SK-N-SH (cell line): ENCODE data around the gene HSD11B2. TPM values are rescaled to one million over a fixed set of nuclear protein-coding genes. Genes with fewer than 3 reads are reported as not detected.

ENCODE experiments used
- CTCF ChIA-PET: fragments of 300-600, 350-600 bp; formaldehyde crosslinking; extraction: SDS; loops from one replicate; lab custom pipeline; 2021; lab: Yijun Ruan, JAX
- POLR2A ChIA-PET: fragments of 350-600 bp; sonication (Branson Sonifier 250); formaldehyde crosslinking; extraction: SDS; loops from one replicate; lab custom pipeline; 2020; ENCODE audit warnings: antibody characterized with exemption, inconsistent platforms; lab: Yijun Ruan, JAX
- DNase-seq: peaks from one replicate; pipeline ENCODE4 v3.0.0; 2012
- H2AFZ ChIP-seq: fragments of 200-600 bp; sonication (generic); 2 replicates; pipeline ENCODE4 v1.8.1; 2016; ENCODE audit warnings: antibody characterized with exemption, mild to moderate bottlenecking, low read depth
- H3F3A ChIP-seq: fragments of 200-600 bp; sonication (generic); replicated peaks from 2 replicates; pipeline ENCODE3; 2016; ENCODE audit warnings: antibody characterized with exemption, mild to moderate bottlenecking; ENCODE audit not compliant: insufficient read depth
- H3K27ac ChIP-seq, 2 experiments: fragments of 200-500 bp in 1 of 2; fragments of 200-600 bp in 1 of 2; sonication (Bioruptor generic) in 1 of 2; sonication (generic), shearing (Covaris generic) in 1 of 2; 2 replicates each; pipeline versions ENCODE4 v1.5.1 to v1.6.1; 2014 to 2016; ENCODE audit warnings: low read depth in 2 of 2, inconsistent platforms in 1 of 2, low read length in 1 of 2, mild to moderate bottlenecking in 1 of 2, mixed read lengths in 1 of 2
- H3K27me3 ChIP-seq: fragments of 200-600 bp; sonication (generic), shearing (Covaris generic); 2 replicates; pipeline ENCODE4 v1.6.1; 2016; ENCODE audit warnings: mixed run types; ENCODE audit not compliant: insufficient read depth
- H3K36me3 ChIP-seq, 2 experiments: fragments of 200-500 bp in 1 of 2; fragments of 200-600 bp in 1 of 2; sonication (Bioruptor generic) in 1 of 2; sonication (generic) in 1 of 2; replicated peaks in 1 of 2; 2 replicates each; pipeline versions ENCODE3 to v1.5.1; 2014 to 2016; ENCODE audit warnings: low read length in 1 of 2, mild to moderate bottlenecking in 1 of 2; ENCODE audit not compliant: insufficient read depth in 2 of 2, control insufficient read depth in 1 of 2
- H3K4me1 ChIP-seq, 2 experiments: fragments of 200-500 bp in 1 of 2; fragments of 200-600 bp in 1 of 2; sonication (Bioruptor generic) in 1 of 2; sonication (generic), shearing (Covaris generic) in 1 of 2; 2 replicates each; pipeline versions ENCODE4 v1.5.1 to v1.6.1; 2014 to 2016; ENCODE audit warnings: low read depth in 1 of 2, low read length in 1 of 2, mixed run types in 1 of 2; ENCODE audit not compliant: insufficient read depth in 2 of 2, control insufficient read depth in 1 of 2
- H3K4me2 ChIP-seq: fragments of 200-600 bp; sonication (generic), shearing (Covaris generic); 2 replicates; pipeline ENCODE4 v1.6.1; 2017; ENCODE audit warnings: mixed run types
- H3K4me3 ChIP-seq, 2 experiments: fragments of 200-500 bp in 1 of 2; fragments of 200-600 bp in 1 of 2; sonication (Bioruptor generic) in 1 of 2; sonication (generic), shearing (Covaris generic) in 1 of 2; 2 replicates each; pipeline versions ENCODE4 v1.5.1 to v1.8.1; 2014 to 2016; ENCODE audit warnings: low read depth in 2 of 2, inconsistent platforms in 1 of 2, low read length in 1 of 2, mild to moderate bottlenecking in 1 of 2, mixed read lengths in 1 of 2, moderate library complexity in 1 of 2
- H3K79me2 ChIP-seq: fragments of 200-600 bp; sonication (generic); 2 replicates; pipeline ENCODE4 v1.8.1; 2017; ENCODE audit warnings: mild to moderate bottlenecking; ENCODE audit not compliant: insufficient read depth
- H3K9ac ChIP-seq: fragments of 200-600 bp; sonication (generic); 2 replicates; pipeline ENCODE4 v1.6.1; 2017; ENCODE audit warnings: mixed run types
- H3K9me2 ChIP-seq: fragments of 200-600 bp; sonication (generic); 2 replicates; pipeline ENCODE4 v1.6.1; 2017; ENCODE audit warnings: mixed run types
- H3K9me3 ChIP-seq: fragments of 200-600 bp; sonication (generic); 2 replicates; pipeline ENCODE4 v1.6.1; 2017; ENCODE audit warnings: mixed run types, mild to moderate bottlenecking, moderate library complexity
- H4K20me1 ChIP-seq: fragments of 200-600 bp; sonication (generic); 2 replicates; pipeline ENCODE4 v1.6.1; 2017; ENCODE audit warnings: mild to moderate bottlenecking, mixed run types; ENCODE audit not compliant: insufficient read depth
- CHD2 ChIP-seq: fragments of 150-350 bp; IDR thresholded peaks from 2 replicates; pipeline ENCODE4 v1.6.1; 2018; ENCODE audit warnings: low read length; ENCODE audit not compliant: partially characterized antibody
- EP300 ChIP-seq, 2 experiments: IDR thresholded peaks; 2 replicates each; pipeline versions ENCODE4 v1.4.0 to v1.6.1; 2012; ENCODE audit warnings: borderline replicate concordance in 1 of 2, low read depth in 1 of 2, low read length in 1 of 2
- FOSL2 ChIP-seq: IDR thresholded peaks from 2 replicates; pipeline ENCODE4 v1.4.0; 2012; ENCODE audit warnings: low read depth, mild to moderate bottlenecking, moderate library complexity, borderline replicate concordance
- FOXM1 ChIP-seq: IDR thresholded peaks from 2 replicates; pipeline ENCODE4 v1.4.0; 2012; ENCODE audit warnings: low read depth, mild to moderate bottlenecking
- GABPA ChIP-seq: IDR thresholded peaks from 2 replicates; pipeline ENCODE4 v1.4.0; 2012; ENCODE audit warnings: low read depth, mild to moderate bottlenecking
- JUND ChIP-seq: IDR thresholded peaks from 2 replicates; pipeline ENCODE4 v1.4.0; 2012
- MAX ChIP-seq: IDR thresholded peaks from 2 replicates; pipeline ENCODE4 v1.4.0; 2012; ENCODE audit warnings: low read depth
- MEF2A ChIP-seq: IDR thresholded peaks from 2 replicates; pipeline ENCODE4 v1.4.0; 2012; ENCODE audit warnings: low read depth, borderline replicate concordance
- NFIC ChIP-seq: IDR thresholded peaks from 2 replicates; pipeline ENCODE4 v1.4.0; 2012; ENCODE audit warnings: borderline replicate concordance
- RAD21 ChIP-seq: IDR thresholded peaks from 2 replicates; pipeline ENCODE4 v1.6.1; 2012; ENCODE audit warnings: mild to moderate bottlenecking, low read length
- SIN3A ChIP-seq: IDR thresholded peaks from 2 replicates; pipeline ENCODE4 v1.6.1; 2012; ENCODE audit warnings: low read depth, mild to moderate bottlenecking, low read length, moderate library complexity, borderline replicate concordance
- TAF1 ChIP-seq: IDR thresholded peaks from 2 replicates; pipeline ENCODE4 v1.6.1; 2012; ENCODE audit warnings: low read depth, mild to moderate bottlenecking, low read length, moderate library complexity, borderline replicate concordance
- TEAD4 ChIP-seq: IDR thresholded peaks from 2 replicates; pipeline ENCODE4 v1.4.0; 2012; ENCODE audit warnings: mild to moderate bottlenecking, borderline replicate concordance; ENCODE audit not compliant: insufficient read depth
- YY1 ChIP-seq: IDR thresholded peaks from 2 replicates; pipeline ENCODE4 v1.4.0; 2012; ENCODE audit warnings: low read depth, mild to moderate bottlenecking
- WGBS: methylation state at CpG from one replicate; pipeline ENCODE4 v1.1.6; 2017; ENCODE audit warnings: low lambda C conversion rate; 5-methylcytosine and 5-hydroxymethylcytosine counted together
- polyA plus RNA-seq, 3 experiments: library from polyadenylated mRNA; depleted of rRNA; stranded (reverse); fragments of >200 nt; gene quantifications; 2 replicates each; pipeline ENCODE4 v1.2.3, GENCODE V29; 2012
- TF ChIP-seq, protein P1 (sequence below): IDR thresholded peaks from 2 replicates; pipeline ENCODE4; 2012
- TF ChIP-seq, protein P2 (sequence below): fragments of 200-600 bp; sonication (generic); IDR thresholded peaks from 2 replicates; pipeline ENCODE4 v1.6.1; 2017; ENCODE audit warnings: antibody characterized with exemption, mild to moderate bottlenecking, moderate library complexity

HSD11B2 gene
- polyA plus RNA-seq, 1 of the 3 experiments (the other 2 are of a cell fraction), result 0.23 TPM

DNA sequence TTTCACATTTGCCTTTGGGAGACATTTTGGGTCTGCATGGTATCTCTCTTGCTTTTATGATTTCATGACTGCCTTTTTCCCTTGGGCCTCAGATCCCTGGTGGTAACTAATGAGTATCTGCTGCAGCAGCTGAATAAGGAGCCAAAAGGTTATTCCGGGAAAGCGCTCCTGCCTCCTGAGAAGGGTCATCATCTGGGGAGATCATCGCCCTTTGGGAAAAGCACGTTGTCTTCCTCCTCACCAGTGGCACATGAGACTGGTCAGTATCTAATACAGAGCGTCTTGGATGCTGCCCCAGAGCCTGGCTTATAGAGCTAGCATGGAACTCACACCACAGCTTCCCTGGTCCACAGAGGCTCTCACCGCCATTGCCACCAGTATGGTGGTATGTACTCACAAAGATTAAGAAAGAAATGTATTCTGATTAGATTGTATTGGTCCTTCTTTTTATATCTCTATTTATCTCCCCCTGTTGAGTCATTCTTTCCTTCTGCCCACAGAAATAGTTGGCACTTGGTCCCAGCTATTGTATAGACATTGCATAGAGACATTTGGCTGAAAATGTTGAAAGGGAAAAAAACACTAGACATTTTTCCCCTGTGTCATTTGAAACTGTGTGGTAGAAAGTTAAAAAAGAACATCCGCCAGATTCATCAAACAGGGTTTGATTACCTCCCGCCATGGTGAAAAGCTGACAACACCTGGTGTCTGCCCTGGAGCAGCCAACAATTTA is 46.0 kb upstream of the HSD11B2 start:
- no peak for DNase-seq
- Histone ChIP-seq H3K27me3 (no peaks in the 10 kb centered on the region), H2AFZ (no peak overlapping the region), H4K20me1 (no peaks in the 10 kb centered on the region), H3K36me3 (no peaks in the 10 kb centered on the region), H3K4me3 (no peak overlapping the region), H3K9me2 (no peaks in the 10 kb centered on the region), H3K9ac (no peak overlapping the region), H3K4me2 (peak overlapping the region; percentile 27; the same call in 1 of the 2 replicates), H3K9me3 (no peaks in the 10 kb centered on the region), H3K27ac (peak overlapping the region in 1 of 2 experiments; percentile 60; a peak in 2 of 4 replicates), H3K4me1 (peaks cover 4 to 10% of the 10 kb centered on the region in 2 experiments; a peak in 2 of 4 replicates), H3K79me2 (no peaks in the 10 kb centered on the region), H3F3A (peaks cover 6% of the 10 kb centered on the region)
- TF ChIP-seq NFIC, result 0 out of 2 replicates have a peak, but pooled peaks have one; percentile 19
- no peak for TF ChIP-seq MAX
- no peak for TF ChIP-seq FOSL2
- no peak for TF ChIP-seq TAF1
- TF ChIP-seq MEF2A, result no peak
- TF ChIP-seq, protein P1, sequence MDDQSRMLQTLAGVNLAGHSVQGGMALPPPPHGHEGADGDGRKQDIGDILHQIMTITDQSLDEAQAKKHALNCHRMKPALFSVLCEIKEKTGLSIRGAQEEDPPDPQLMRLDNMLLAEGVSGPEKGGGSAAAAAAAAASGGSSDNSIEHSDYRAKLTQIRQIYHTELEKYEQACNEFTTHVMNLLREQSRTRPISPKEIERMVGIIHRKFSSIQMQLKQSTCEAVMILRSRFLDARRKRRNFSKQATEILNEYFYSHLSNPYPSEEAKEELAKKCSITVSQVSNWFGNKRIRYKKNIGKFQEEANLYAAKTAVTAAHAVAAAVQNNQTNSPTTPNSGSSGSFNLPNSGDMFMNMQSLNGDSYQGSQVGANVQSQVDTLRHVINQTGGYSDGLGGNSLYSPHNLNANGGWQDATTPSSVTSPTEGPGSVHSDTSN, result no peak
- POLR2A ChIA-PET, result no interaction called here
- 86% methylated on average over 7 of the region's 8 CpGs for WGBS
- CTCF ChIA-PET, result interaction anchor here (0.8 to 4.4 kb wide), 4 partner anchors 11 to 106 kb away, joined by 3 to 16 read pairs (median 4); partner anchors contain the start of genes LRRC36 and PLEKHG4

- DNase-seq, result no peak
- H3K4me2 ChIP-seq, result no peak overlapping the region
- H3K9me2 ChIP-seq, result no peaks in the 10 kb centered on the region
- no peak overlapping the region for H3K4me3 ChIP-seq
- H3F3A ChIP-seq, result peaks cover 6% of the 10 kb centered on the region
- no peaks in the 10 kb centered on the region for H3K36me3 ChIP-seq
- peaks cover 4 to 23% of the 10 kb centered on the region in 2 experiments; a peak in 2 of 4 replicates for H3K4me1 ChIP-seq
- TF ChIP-seq, protein P2, sequence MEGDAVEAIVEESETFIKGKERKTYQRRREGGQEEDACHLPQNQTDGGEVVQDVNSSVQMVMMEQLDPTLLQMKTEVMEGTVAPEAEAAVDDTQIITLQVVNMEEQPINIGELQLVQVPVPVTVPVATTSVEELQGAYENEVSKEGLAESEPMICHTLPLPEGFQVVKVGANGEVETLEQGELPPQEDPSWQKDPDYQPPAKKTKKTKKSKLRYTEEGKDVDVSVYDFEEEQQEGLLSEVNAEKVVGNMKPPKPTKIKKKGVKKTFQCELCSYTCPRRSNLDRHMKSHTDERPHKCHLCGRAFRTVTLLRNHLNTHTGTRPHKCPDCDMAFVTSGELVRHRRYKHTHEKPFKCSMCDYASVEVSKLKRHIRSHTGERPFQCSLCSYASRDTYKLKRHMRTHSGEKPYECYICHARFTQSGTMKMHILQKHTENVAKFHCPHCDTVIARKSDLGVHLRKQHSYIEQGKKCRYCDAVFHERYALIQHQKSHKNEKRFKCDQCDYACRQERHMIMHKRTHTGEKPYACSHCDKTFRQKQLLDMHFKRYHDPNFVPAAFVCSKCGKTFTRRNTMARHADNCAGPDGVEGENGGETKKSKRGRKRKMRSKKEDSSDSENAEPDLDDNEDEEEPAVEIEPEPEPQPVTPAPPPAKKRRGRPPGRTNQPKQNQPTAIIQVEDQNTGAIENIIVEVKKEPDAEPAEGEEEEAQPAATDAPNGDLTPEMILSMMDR, result no peak
- TF ChIP-seq CHD2 (no peak), SIN3A (no peak), GABPA (no peak), YY1 (no peak), JUND (no peak), RAD21 (no peak), FOXM1 (no peak), EP300 (IDR thresholded peaks at IDR 0.05; ENCODE audit: borderline replicate concordance in 1 of 2, low read depth in 1 of 2, low read length in 1 of 2) (no peak), TEAD4 (no peak)
- no peaks in the 10 kb centered on the region for H3K9me3 ChIP-seq
- no peak overlapping the region for H3K27ac ChIP-seq
- H2AFZ ChIP-seq, result no peak overlapping the region
- H3K79me2 ChIP-seq, result no peaks in the 10 kb centered on the region
- no peak overlapping the region for H3K9ac ChIP-seq
- WGBS, result 88% methylated on average over 3 of the region's 5 CpGs
- CTCF ChIA-PET, result interaction anchor here (1.1 to 3.2 kb wide), 3 partner anchors 14 to 107 kb away, joined by 3 to 14 read pairs (median 11); no protein-coding TSS in a partner anchor
- no peaks in the 10 kb centered on the region for H4K20me1 ChIP-seq
- POLR2A ChIA-PET, result no interaction called here
- H3K27me3 ChIP-seq, result no peaks in the 10 kb centered on the region
These were observed 44.0 kb upstream of the HSD11B2 start for GRCh38 chr16:67386861-67387455.
